Spinal cord (tissue), 10 donors: ENCODE measurements around the gene CCDC8. TPM values are rescaled to one million over a fixed set of nuclear protein-coding genes. Genes with fewer than 3 reads are reported as not detected.
"Not testable (repeated sequence)": the region's sequence is repeated elsewhere in the genome, so short reads cannot be mapped to it uniquely, and the experiment has no call there.

Source experiments
- DNase-seq, 6 donors: peaks; one replicate each; pipeline versions ENCODE4 v3.0.0 to v3.0.0-alpha.2; 2013 to 2015; ENCODE audit warnings: low spot score in 6 of 6, low read depth in 4 of 6
- H3K27ac ChIP-seq: one replicate; pipeline ENCODE4 v1.5.1; 2013; ENCODE audit warnings: low read depth, low read length, control low read depth
- H3K27me3 ChIP-seq: one replicate; pipeline ENCODE4 v1.6.1; 2013; ENCODE audit warnings: low read length; ENCODE audit not compliant: control insufficient read depth, insufficient read depth
- H3K36me3 ChIP-seq: one replicate; pipeline ENCODE4 v1.6.1; 2013; ENCODE audit warnings: low read length; ENCODE audit not compliant: control insufficient read depth, insufficient read depth
- H3K4me1 ChIP-seq: one replicate; pipeline ENCODE4 v1.6.1; 2013; ENCODE audit warnings: low read length; ENCODE audit not compliant: control insufficient read depth, insufficient read depth
- H3K4me3 ChIP-seq: one replicate; pipeline ENCODE4 v1.5.1; 2013; ENCODE audit warnings: low read depth, low read length, control low read depth
- H3K9me3 ChIP-seq: one replicate; pipeline ENCODE4 v1.6.1; 2013; ENCODE audit warnings: low read length; ENCODE audit not compliant: control insufficient read depth, insufficient read depth
- WGBS: methylation state at CpG from one replicate; pipeline ENCODE4 v1.1.5; 2013; ENCODE audit warnings: missing lambda C conversion rate; ENCODE audit not compliant: insufficient coverage; 5-methylcytosine and 5-hydroxymethylcytosine counted together
- polyA plus RNA-seq, 2 donors: library from polyadenylated mRNA; unstranded; fragments of 120-200 nt; gene quantifications; one replicate each; pipeline ENCODE4 v1.2.1, GENCODE V29; 2013; ENCODE audit not compliant: insufficient read length in 2 of 2
- total RNA-seq, 2 donors: library from RNA; depleted of rRNA in 1 of 2; stranded (reverse); fragments of 120-200 nt in 1 of 2; fragments of >200 nt in 1 of 2; gene quantifications; one replicate each; pipeline versions ENCODE4 v1.2.3 to v1.2.4, GENCODE V29; 2013 to 2014
- donor health status: healthy.

CCDC8 gene
- total and polyA plus RNA-seq, 4 donors, result 13.2 to 37.9 (median 15.9) TPM

- Histone ChIP-seq H3K9me3 (no peaks in the 10 kb centered on the region), H3K27ac (no peak overlapping the region), H3K36me3 (no peaks in the 10 kb centered on the region), H3K27me3 (no peaks in the 10 kb centered on the region), H3K4me3 (no peak overlapping the region), H3K4me1 (peaks cover 21% of the 10 kb centered on the region)
- WGBS, result 81% methylated on average over 7 of the region's 7 CpGs
- DNase-seq, result no peak
Observed at GRCh38 chr19:46420056-46420455, 6.7 kb upstream of the CCDC8 start.

- not testable (repeated sequence) for H3K9me3 ChIP-seq, H3K27me3 ChIP-seq, H3K36me3 ChIP-seq
- Histone ChIP-seq H3K27ac (peak overlapping the region; percentile 87), H3K4me1 (peaks cover 52% of the 10 kb centered on the region), H3K4me3 (peak overlapping the region; percentile 26)
- DNase-seq, result peak in 5 of 6 donors; percentile 79 to 96 (median 83)
- 14% methylated on average over 19 of the region's 53 CpGs for WGBS
Observed at GRCh38 chr19:46415804-46416709, 2.7 kb upstream of the CCDC8 start.

- not testable (repeated sequence) for H3K27me3 ChIP-seq
Observed at GRCh38 chr19:46414899-46415298, 1.5 kb upstream of the CCDC8 start.

GRCh38 chr19:46412650-46413261 is 608 bp downstream of the CCDC8 start:
- DNase-seq, result no peak
- peaks cover 9% of the 10 kb centered on the region for H3K36me3 ChIP-seq
- H3K27ac ChIP-seq, result peak overlapping the region; percentile 79
- H3K4me1 ChIP-seq, result peaks cover 75% of the 10 kb centered on the region
- 17% methylated on average over 27 of the region's 29 CpGs for WGBS
- H3K9me3 ChIP-seq, result no peaks in the 10 kb centered on the region
- H3K4me3 ChIP-seq, result peak overlapping the region; percentile 75
- H3K27me3 ChIP-seq, result peaks cover 10% of the 10 kb centered on the region

More at GRCh38 chr19:46414899-46415298, 1.5 kb upstream of the CCDC8 start:
- 94% methylated on average over 13 of the region's 22 CpGs for WGBS
- not testable (repeated sequence) for H3K27ac ChIP-seq, DNase-seq, H3K4me3 ChIP-seq, H3K9me3 ChIP-seq, H3K36me3 ChIP-seq
- peaks cover 61% of the 10 kb centered on the region for H3K4me1 ChIP-seq

- H3K4me3 ChIP-seq, result peak overlapping the region; percentile 75
- no peak for DNase-seq
- H3K27me3 ChIP-seq, result peaks cover 12% of the 10 kb centered on the region
- H3K4me1 ChIP-seq, result peaks cover 80% of the 10 kb centered on the region
- no peak overlapping the region for H3K27ac ChIP-seq
- H3K9me3 ChIP-seq, result no peaks in the 10 kb centered on the region
- peaks cover 9% of the 10 kb centered on the region for H3K36me3 ChIP-seq
- 15% methylated on average over 54 of the region's 54 CpGs for WGBS
Observed at GRCh38 chr19:46411925-46412649, 1.3 kb downstream of the CCDC8 start.

GRCh38 chr19:46411088-46411924 is 2.1 kb downstream of the CCDC8 start:
- 81% methylated on average over 12 of the region's 13 CpGs for WGBS
- Histone ChIP-seq H3K27ac (no peak overlapping the region), H3K4me1 (peaks cover 76% of the 10 kb centered on the region), H3K4me3 (peak overlapping the region; percentile 75), H3K27me3 (peaks cover 17% of the 10 kb centered on the region), H3K36me3 (peaks cover 9% of the 10 kb centered on the region), H3K9me3 (no peaks in the 10 kb centered on the region)
- DNase-seq, result no peak

- WGBS, result 87% methylated on average over 10 of the region's 13 CpGs
- H3K27ac ChIP-seq, result no peak overlapping the region
- H3K9me3 ChIP-seq, result no peaks in the 10 kb centered on the region
- peaks cover 23% of the 10 kb centered on the region for H3K27me3 ChIP-seq
- DNase-seq, result no peak
- peaks cover 74% of the 10 kb centered on the region for H3K4me1 ChIP-seq
- H3K4me3 ChIP-seq, result no peak overlapping the region
- H3K36me3 ChIP-seq, result peaks cover 9% of the 10 kb centered on the region
Observed at GRCh38 chr19:46410205-46411087, 2.9 kb downstream of the CCDC8 start.

- Histone ChIP-seq H3K4me1 (peaks cover 83% of the 10 kb centered on the region), H3K27me3 (peaks cover 25% of the 10 kb centered on the region), H3K36me3 (peaks cover 9% of the 10 kb centered on the region), H3K9me3 (no peaks in the 10 kb centered on the region), H3K4me3 (no peak overlapping the region), H3K27ac (no peak overlapping the region)
- DNase-seq, result no peak
- no CpG with 5 or more reads among the region's 3 CpGs for WGBS
Observed at GRCh38 chr19:46409191-46409590, 4.2 kb downstream of the CCDC8 start.
